ENCODE measurements around the gene IRF7.
A peak's percentile ranks its signal among the peaks of the same experiment; 100 is the strongest.

The IRF7 gene

DNA sequence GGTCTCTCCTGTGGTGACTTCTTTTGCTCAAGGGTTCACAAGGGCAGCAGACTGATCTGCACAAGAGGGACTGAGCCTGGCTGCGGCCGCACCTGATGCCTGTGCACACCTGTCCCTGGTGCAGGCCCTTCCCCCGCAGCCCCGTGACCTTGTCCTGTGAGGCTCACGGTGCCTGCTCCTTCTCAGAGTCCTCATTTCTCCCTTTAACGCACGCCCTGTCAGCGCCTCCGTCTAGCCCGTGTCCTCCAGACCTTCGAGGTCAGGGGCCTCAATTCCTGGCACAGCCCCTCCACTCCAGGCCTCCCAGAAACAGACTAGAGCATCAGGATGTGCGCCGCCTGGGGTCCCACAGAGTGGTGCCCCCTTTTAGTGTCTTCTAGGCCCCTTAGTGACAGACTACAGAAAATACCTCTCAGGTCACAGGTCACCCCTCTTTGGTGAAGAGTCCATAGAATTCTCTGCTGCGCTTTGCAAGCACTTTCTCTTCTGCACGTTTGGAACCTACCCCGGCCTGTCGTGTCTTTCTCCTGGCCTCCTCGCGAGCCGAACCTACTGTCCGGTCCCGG is 20.3 kb upstream of the IRF7 start:
- TF ChIP-seq POLR2A (IDR thresholded peaks at IDR 0.05; ENCODE audit: low read depth, low read length) = no peak
- TF ChIP-seq POLR2AphosphoS5 (IDR thresholded peaks at IDR 0.05; ENCODE audit: low read depth, low read length) = no peak
- TF ChIP-seq TAF1 (IDR thresholded peaks at IDR 0.05; ENCODE audit: low read depth, low read length) = no peak
- TF ChIP-seq PAX5 (IDR thresholded peaks at IDR 0.05; ENCODE audit: insufficient read depth, low read length, severe bottlenecking) = no peak
- TF ChIP-seq POU2F2 (IDR thresholded peaks at IDR 0.05; ENCODE audit: low read depth, low read length) = no peak
- no peak for TF ChIP-seq SPI1 (IDR thresholded peaks at IDR 0.05; ENCODE audit: low read depth, low read length)
- no peak for FAIRE-seq
- no peak for DNase-seq (ENCODE audit: insufficient read length, low spot score)

DNA sequence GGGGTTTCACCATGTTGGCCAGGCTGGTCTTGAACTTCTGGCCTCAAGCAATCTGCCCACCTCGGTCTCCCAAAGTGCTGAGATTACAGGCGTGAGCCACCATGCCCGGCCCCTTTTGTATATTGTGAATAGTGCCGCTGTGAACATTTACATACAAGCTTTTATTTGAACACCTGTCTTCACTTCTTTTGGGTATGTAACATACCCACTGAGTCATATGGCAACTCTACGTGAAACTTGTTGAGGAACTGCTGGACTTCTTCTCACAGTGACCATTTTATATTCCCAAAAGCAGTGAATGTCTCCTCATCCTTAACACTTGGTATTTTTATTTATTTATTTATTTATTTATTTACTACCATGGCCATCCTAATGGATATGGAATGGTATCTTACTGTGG is 15.1 kb upstream of the IRF7 start:
- TF ChIP-seq POU2F2 (IDR thresholded peaks at IDR 0.05; ENCODE audit: low read depth, low read length) = no peak
- peak; percentile 59 for TF ChIP-seq SPI1 (IDR thresholded peaks at IDR 0.05; ENCODE audit: low read depth, low read length)
- no peak for TF ChIP-seq POLR2AphosphoS5 (IDR thresholded peaks at IDR 0.05; ENCODE audit: low read depth, low read length)
- TF ChIP-seq TAF1 (IDR thresholded peaks at IDR 0.05; ENCODE audit: low read depth, low read length) = no peak
- no peak for TF ChIP-seq POLR2A (IDR thresholded peaks at IDR 0.05; ENCODE audit: low read depth, low read length)
- FAIRE-seq (no peak), DNase-seq (ENCODE audit: insufficient read length, low spot score) (no peak)

DNA sequence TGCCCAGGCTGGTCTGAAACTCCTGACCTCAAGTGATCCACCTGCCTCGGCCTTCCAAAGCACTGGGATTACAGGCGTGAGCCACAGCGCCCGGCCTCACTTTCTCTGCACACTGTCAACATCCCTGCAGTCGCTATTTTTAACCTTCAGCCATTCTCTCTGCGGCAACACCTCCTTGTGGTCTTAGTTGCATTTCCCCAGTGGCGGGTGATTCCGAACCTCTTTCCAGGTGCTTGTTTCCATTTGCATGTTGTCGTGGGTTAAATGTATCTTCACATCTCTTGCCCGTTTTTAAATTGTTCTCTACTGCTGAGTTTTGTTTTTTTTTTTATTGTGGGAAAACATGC is 13.5 kb upstream of the IRF7 start:
- TF ChIP-seq POU2F2 (IDR thresholded peaks at IDR 0.05; ENCODE audit: low read depth, low read length) (no peak), SPI1 (IDR thresholded peaks at IDR 0.05; ENCODE audit: low read depth, low read length) (0 out of 2 replicates have a peak, but pooled peaks have one; percentile 1)
- FAIRE-seq (peak; percentile 26), DNase-seq (ENCODE audit: insufficient read length, low spot score) (no peak)

DNA sequence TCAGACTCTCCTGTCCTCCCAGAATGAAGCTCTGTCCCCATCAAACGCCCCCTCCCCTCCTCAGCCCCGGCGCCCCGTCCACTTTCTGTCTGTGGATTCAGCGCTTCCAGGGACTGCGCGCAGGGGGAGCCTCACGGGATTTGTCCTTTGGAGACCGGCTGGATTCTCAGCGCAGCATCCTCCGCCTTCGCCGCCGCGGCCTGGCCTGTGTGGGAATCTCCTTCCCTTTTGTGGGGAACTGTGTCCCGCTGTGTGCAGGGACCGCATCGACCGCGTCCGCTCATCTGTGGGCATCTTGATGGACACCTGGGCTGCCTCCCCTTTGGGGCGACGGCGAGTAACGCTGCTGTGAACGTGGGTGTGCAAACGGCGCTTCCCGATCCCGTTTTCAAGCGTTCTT is 12.3 kb upstream of the IRF7 start:
- no peak for DNase-seq (ENCODE audit: insufficient read length, low spot score)
- no peak for FAIRE-seq
- TF ChIP-seq PAX5 (IDR thresholded peaks at IDR 0.05; ENCODE audit: insufficient read depth, low read length, severe bottlenecking) (no peak), POU2F2 (IDR thresholded peaks at IDR 0.05; ENCODE audit: low read depth, low read length) (no peak), TAF1 (IDR thresholded peaks at IDR 0.05; ENCODE audit: low read depth, low read length) (no peak), POLR2A (IDR thresholded peaks at IDR 0.05; ENCODE audit: low read depth, low read length) (no peak), SPI1 (IDR thresholded peaks at IDR 0.05; ENCODE audit: low read depth, low read length) (no peak), POLR2AphosphoS5 (IDR thresholded peaks at IDR 0.05; ENCODE audit: low read depth, low read length) (no peak)

GRCh38 chr11:627308-627576 is 11.5 kb upstream of the IRF7 start:
- FAIRE-seq = no peak
- DNase-seq (ENCODE audit: insufficient read length, low spot score) = no peak
- no peak for TF ChIP-seq POLR2AphosphoS5 (IDR thresholded peaks at IDR 0.05; ENCODE audit: low read depth, low read length)
- no peak for TF ChIP-seq TAF1 (IDR thresholded peaks at IDR 0.05; ENCODE audit: low read depth, low read length)
- no peak for TF ChIP-seq SPI1 (IDR thresholded peaks at IDR 0.05; ENCODE audit: low read depth, low read length)
- no peak for TF ChIP-seq POU2F2 (IDR thresholded peaks at IDR 0.05; ENCODE audit: low read depth, low read length)
- no peak for TF ChIP-seq PAX5 (IDR thresholded peaks at IDR 0.05; ENCODE audit: insufficient read depth, low read length, severe bottlenecking)
- TF ChIP-seq POLR2A (IDR thresholded peaks at IDR 0.05; ENCODE audit: low read depth, low read length) = no peak

- DNase-seq (ENCODE audit: insufficient read length, low spot score) (no peak), FAIRE-seq (no peak)
- no peak for TF ChIP-seq PAX5 (IDR thresholded peaks at IDR 0.05; ENCODE audit: insufficient read depth, low read length, severe bottlenecking)
- no peak for TF ChIP-seq POLR2A (IDR thresholded peaks at IDR 0.05; ENCODE audit: low read depth, low read length)
- no peak for TF ChIP-seq TAF1 (IDR thresholded peaks at IDR 0.05; ENCODE audit: low read depth, low read length)
- TF ChIP-seq POU2F2 (IDR thresholded peaks at IDR 0.05; ENCODE audit: low read depth, low read length) = no peak
- no peak for TF ChIP-seq POLR2AphosphoS5 (IDR thresholded peaks at IDR 0.05; ENCODE audit: low read depth, low read length)
- no peak for TF ChIP-seq SPI1 (IDR thresholded peaks at IDR 0.05; ENCODE audit: low read depth, low read length)
These were observed 10.9 kb upstream of the IRF7 start, which contains the start of gene SCT for GRCh38 chr11:626475-627307. Gene SCT (minus strand): TSS chr11:627181. CDS start chr11:627143, 38 bp downstream.

DNA sequence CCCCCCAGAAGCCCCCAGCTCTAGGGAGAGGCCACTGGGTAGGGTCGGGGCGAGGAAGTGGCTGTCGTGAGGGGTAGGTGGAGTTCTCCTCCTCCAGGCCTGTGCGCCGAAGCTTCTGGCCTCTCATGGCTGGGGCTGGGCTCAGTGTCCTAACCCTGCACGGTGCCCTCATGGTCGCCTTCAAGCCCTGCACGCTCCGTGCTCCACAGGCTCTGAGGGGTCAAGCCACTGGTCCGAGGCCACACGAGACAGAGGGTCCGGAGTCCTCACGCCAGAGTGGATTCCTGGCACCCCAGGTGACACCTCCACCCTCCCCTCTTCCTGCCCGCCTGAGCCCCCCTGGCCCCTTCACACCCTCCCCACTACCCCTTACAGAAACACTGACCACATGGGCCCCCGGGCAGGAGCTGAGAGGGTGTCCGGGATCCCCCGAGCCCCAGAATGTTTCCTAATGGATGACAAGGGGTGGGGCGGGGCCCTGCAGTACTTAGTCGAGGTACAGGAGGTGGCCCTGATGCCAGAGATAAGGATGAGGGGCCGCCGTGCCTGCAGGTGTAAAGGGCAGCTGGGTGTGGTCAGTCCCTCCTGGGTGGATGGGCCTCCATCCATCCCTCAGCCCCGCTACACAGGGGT is 10.0 kb upstream of the IRF7 start:
- no peak for TF ChIP-seq POU2F2 (IDR thresholded peaks at IDR 0.05; ENCODE audit: low read depth, low read length)
- no peak for TF ChIP-seq POLR2AphosphoS5 (IDR thresholded peaks at IDR 0.05; ENCODE audit: low read depth, low read length)
- TF ChIP-seq POLR2A (IDR thresholded peaks at IDR 0.05; ENCODE audit: low read depth, low read length) = no peak
- no peak for TF ChIP-seq TAF1 (IDR thresholded peaks at IDR 0.05; ENCODE audit: low read depth, low read length)
- TF ChIP-seq SPI1 (IDR thresholded peaks at IDR 0.05; ENCODE audit: low read depth, low read length) = no peak
- TF ChIP-seq PAX5 (IDR thresholded peaks at IDR 0.05; ENCODE audit: insufficient read depth, low read length, severe bottlenecking) = no peak
- no peak for DNase-seq (ENCODE audit: insufficient read length, low spot score)
- no peak for FAIRE-seq

GRCh38 chr11:624705-625635 is 9.2 kb upstream of the IRF7 start, which contains the start of gene CDHR5:
Gene CDHR5 (minus strand): TSS chr11:624955. CDS start chr11:624902, 53 bp downstream.
- TF ChIP-seq POU2F2 (IDR thresholded peaks at IDR 0.05; ENCODE audit: low read depth, low read length) (no peak), POLR2A (IDR thresholded peaks at IDR 0.05; ENCODE audit: low read depth, low read length) (no peak), POLR2AphosphoS5 (IDR thresholded peaks at IDR 0.05; ENCODE audit: low read depth, low read length) (no peak), PAX5 (IDR thresholded peaks at IDR 0.05; ENCODE audit: insufficient read depth, low read length, severe bottlenecking) (no peak), TAF1 (IDR thresholded peaks at IDR 0.05; ENCODE audit: low read depth, low read length) (no peak), SPI1 (IDR thresholded peaks at IDR 0.05; ENCODE audit: low read depth, low read length) (no peak)
- DNase-seq (ENCODE audit: insufficient read length, low spot score) = no peak
- no peak for FAIRE-seq

Data from GM12891 (cell line).